Uterus (tissue), 2 donors: ENCODE measurements around the gene JARID2.

Experiments used
- POLR2A ChIP-seq, 2 donors: fragments of 450-650 bp; IDR thresholded peaks; one replicate each; pipeline ENCODE4 v1.6.1; 2016; ENCODE audit warnings: antibody characterized with exemption in 2 of 2, mild to moderate bottlenecking in 1 of 2, moderate library complexity in 1 of 2
- TF ChIP-seq, protein P1 (sequence below), 4 experiments: fragments of 200-600 bp in 2 of 4; fragments of 450-650 bp in 2 of 4; sonication (generic) in 2 of 4; IDR thresholded peaks; one replicate each; pipeline ENCODE4 v1.5.1; 2016 to 2019; ENCODE audit warnings: antibody characterized with exemption in 4 of 4, mild to moderate bottlenecking in 2 of 4, moderate library complexity in 1 of 4

DNA sequence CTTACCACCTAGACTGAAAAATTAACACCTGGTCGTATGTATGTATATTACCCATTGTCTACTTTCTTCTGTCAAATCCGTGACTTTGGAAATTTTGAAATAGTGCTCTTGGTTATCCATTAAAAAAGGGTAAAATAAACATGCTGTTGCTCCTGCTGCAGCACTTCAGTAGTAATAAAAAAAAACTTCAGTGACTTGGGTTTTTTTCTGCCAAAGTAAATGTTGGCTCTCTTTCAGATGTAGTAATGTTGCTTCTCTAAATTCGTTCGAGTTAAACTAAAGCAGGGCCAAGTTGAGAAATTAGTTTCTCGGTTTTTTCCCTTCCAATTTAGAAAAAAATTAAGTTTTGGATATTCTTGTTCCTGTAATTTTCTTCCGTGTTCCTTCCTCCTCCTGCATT lies 34.2 kb downstream of the JARID2 start:
- TF ChIP-seq, protein P1, sequence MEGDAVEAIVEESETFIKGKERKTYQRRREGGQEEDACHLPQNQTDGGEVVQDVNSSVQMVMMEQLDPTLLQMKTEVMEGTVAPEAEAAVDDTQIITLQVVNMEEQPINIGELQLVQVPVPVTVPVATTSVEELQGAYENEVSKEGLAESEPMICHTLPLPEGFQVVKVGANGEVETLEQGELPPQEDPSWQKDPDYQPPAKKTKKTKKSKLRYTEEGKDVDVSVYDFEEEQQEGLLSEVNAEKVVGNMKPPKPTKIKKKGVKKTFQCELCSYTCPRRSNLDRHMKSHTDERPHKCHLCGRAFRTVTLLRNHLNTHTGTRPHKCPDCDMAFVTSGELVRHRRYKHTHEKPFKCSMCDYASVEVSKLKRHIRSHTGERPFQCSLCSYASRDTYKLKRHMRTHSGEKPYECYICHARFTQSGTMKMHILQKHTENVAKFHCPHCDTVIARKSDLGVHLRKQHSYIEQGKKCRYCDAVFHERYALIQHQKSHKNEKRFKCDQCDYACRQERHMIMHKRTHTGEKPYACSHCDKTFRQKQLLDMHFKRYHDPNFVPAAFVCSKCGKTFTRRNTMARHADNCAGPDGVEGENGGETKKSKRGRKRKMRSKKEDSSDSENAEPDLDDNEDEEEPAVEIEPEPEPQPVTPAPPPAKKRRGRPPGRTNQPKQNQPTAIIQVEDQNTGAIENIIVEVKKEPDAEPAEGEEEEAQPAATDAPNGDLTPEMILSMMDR (IDR thresholded peaks at IDR 0.05): no peak
- no peak for TF ChIP-seq POLR2A (IDR thresholded peaks at IDR 0.05)
